Activated naive CD8-positive, alpha-beta T cell treated with anti-CD3 and anti-CD28 coated beads, Interleukin-2, amount 10 ng/mL, durations not matched to agents 7 days and 5 days (primary cell): ENCODE measurements around the gene PJA1. TPM values are rescaled to one million over a fixed set of nuclear protein-coding genes. Genes with fewer than 3 reads are reported as not detected.

Experiments used
- ATAC-seq: fragments of 150-1000 bp; cut with Tn5 transposase; one replicate; pipeline ENCODE4 v1.10.0; 2021; ENCODE audit warnings: low read depth, moderate library complexity
- POLR2A ChIA-PET: fragments of 350-600 bp; sonication (Branson Sonifier 250); formaldehyde crosslinking; loops from one replicate; lab custom pipeline; 2021; ENCODE audit warnings: antibody characterized with exemption; lab: Charles Lee
- DNase-seq: peaks from one replicate; pipeline ENCODE4 v3.0.0; 2021
- H3K27ac Mint-ChIP-seq: one replicate; pipeline ENCODE4 v1.8.0; 2022; ENCODE audit warnings: mild to moderate bottlenecking, mixed read lengths
- H3K27me3 Mint-ChIP-seq: one replicate; pipeline ENCODE4 v1.8.0; 2022; ENCODE audit warnings: mild to moderate bottlenecking, moderate library complexity, mixed read lengths
- H3K36me3 Mint-ChIP-seq: one replicate; pipeline ENCODE4 v1.8.0; 2021; ENCODE audit warnings: mild to moderate bottlenecking, mixed read lengths
- H3K4me1 Mint-ChIP-seq: one replicate; pipeline ENCODE4 v1.8.0; 2021; ENCODE audit warnings: mixed read lengths
- H3K4me3 Mint-ChIP-seq: one replicate; pipeline ENCODE4 v1.8.0; 2022; ENCODE audit warnings: mild to moderate bottlenecking, moderate library complexity, mixed read lengths
- H3K9me3 Mint-ChIP-seq: one replicate; pipeline ENCODE4 v1.8.0; 2021; ENCODE audit warnings: mixed read lengths
- total RNA-seq, 2 experiments: library from RNA; stranded (reverse); gene quantifications; one replicate each; pipeline ENCODE4 v1.2.3, GENCODE V29; 2021

Gene PJA1
- total RNA-seq, 2 experiments from 2014 or later: 22.4 to 23.9 TPM

DNA sequence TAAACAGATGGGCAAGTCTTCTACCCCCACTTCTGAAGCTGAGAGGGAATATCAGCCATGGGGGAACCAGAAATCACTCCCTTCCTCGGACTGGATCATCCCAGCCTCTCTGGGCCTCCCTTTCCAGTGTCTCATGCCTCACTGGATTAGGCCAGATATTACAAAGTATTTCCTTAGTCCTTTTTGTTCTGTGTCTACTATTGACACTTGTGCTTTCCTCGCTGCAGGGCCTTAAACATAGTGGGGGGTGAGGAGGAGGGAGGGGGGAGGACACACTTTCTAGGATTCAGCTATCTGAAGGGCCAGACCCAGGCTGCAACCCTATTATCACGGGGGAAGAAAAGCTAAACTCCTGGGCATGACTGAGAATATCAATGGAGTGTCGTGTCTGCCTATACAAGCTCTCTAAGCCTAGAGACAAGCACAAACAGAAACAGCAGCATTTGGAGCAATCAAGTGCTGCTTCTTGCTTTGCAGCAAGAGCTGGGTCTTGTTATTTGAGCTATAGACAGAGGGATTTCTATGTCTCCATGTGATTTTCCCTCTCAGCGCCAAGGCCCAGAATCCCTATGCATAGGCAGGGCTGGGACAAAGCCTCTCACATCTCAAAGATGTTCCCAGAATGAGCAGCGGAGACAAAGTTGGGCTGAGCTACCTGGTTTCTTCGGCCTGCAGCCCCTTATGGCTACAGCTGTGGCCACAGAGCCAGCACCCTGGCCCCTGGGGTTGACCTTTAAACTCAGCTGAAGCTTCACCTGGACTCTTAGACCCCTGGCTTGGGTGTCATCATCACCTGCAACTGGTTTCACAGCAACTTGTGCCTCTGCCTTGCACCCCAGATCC lies 20.2 kb downstream of the PJA1 start:
- POLR2A ChIA-PET: no interaction called here
- H3K27me3 Mint-ChIP-seq: no peaks in the 10 kb centered on the region

GRCh38 chrX:69143530-69143929 lies 21.7 kb downstream of the PJA1 start:
- no peak overlapping the region for H3K27ac Mint-ChIP-seq
- H3K4me3 Mint-ChIP-seq: no peak overlapping the region
- POLR2A ChIA-PET: no interaction called here
- H3K4me1 Mint-ChIP-seq: no peaks in the 10 kb centered on the region
- no peaks in the 10 kb centered on the region for H3K27me3 Mint-ChIP-seq
- no peak for ATAC-seq
- no peak for DNase-seq
- no peaks in the 10 kb centered on the region for H3K36me3 Mint-ChIP-seq
- no peaks in the 10 kb centered on the region for H3K9me3 Mint-ChIP-seq

More for the DNA sequence above, 20.2 kb downstream of the PJA1 start:
- Mint-ChIP-seq H3K9me3 (no peaks in the 10 kb centered on the region), H3K4me3 (no peak overlapping the region), H3K36me3 (no peaks in the 10 kb centered on the region), H3K27ac (no peak overlapping the region), H3K4me1 (no peaks in the 10 kb centered on the region)
- DNase-seq (no peak), ATAC-seq (no peak)

- H3K9me3 Mint-ChIP-seq: no peaks in the 10 kb centered on the region
- no peaks in the 10 kb centered on the region for H3K36me3 Mint-ChIP-seq
- H3K27me3 Mint-ChIP-seq: no peaks in the 10 kb centered on the region
- ATAC-seq: no peak
- H3K27ac Mint-ChIP-seq: no peak overlapping the region
- DNase-seq: no peak
- POLR2A ChIA-PET: no interaction called here
- H3K4me3 Mint-ChIP-seq: no peak overlapping the region
- no peaks in the 10 kb centered on the region for H3K4me1 Mint-ChIP-seq
Observed at GRCh38 chrX:69142788-69143469, 22.3 kb downstream of the PJA1 start.

- no peaks in the 10 kb centered on the region for H3K9me3 Mint-ChIP-seq
- H3K4me1 Mint-ChIP-seq: no peaks in the 10 kb centered on the region
- H3K27ac Mint-ChIP-seq: no peak overlapping the region
- peaks cover 6% of the 10 kb centered on the region for H3K27me3 Mint-ChIP-seq
- no peak overlapping the region for H3K4me3 Mint-ChIP-seq
- no peaks in the 10 kb centered on the region for H3K36me3 Mint-ChIP-seq
- DNase-seq (no peak), ATAC-seq (no peak)
- POLR2A ChIA-PET: interaction anchor here (0.7 kb wide), 1 partner anchor 14 kb away, joined by 8 read pairs; no protein-coding TSS in a partner anchor
Observed at GRCh38 chrX:69140837-69141236, 24.4 kb downstream of the PJA1 start.

DNA sequence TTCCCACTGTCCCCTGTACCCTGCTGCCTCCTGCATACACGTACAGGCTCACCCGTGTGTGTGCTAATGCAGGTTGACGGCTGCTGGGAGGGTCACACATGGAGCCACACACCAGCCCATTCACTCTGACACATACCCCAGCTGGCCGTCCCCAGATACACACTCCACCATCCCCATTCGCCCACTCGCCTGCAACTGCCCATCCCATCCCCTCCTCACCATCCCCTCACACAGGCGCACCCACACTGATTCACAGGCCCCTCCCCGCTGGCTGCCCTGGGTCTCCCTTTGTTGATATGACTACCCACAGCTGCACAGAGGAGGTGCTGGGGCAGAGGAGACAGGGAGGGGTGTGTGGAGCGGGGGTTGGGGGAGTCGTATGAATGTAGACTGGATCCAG lies 25.7 kb downstream of the PJA1 start:
- no peak for DNase-seq
- Mint-ChIP-seq H3K27me3 (peaks cover 7% of the 10 kb centered on the region), H3K4me3 (no peak overlapping the region), H3K9me3 (no peaks in the 10 kb centered on the region), H3K4me1 (no peaks in the 10 kb centered on the region), H3K36me3 (no peaks in the 10 kb centered on the region), H3K27ac (no peak overlapping the region)
- ATAC-seq: no peak
- POLR2A ChIA-PET: no interaction called here

- ATAC-seq (no peak), DNase-seq (no peak)
- peaks cover 13% of the 10 kb centered on the region for H3K27me3 Mint-ChIP-seq
- no peaks in the 10 kb centered on the region for H3K4me1 Mint-ChIP-seq
- no peak overlapping the region for H3K4me3 Mint-ChIP-seq
- no peak overlapping the region for H3K27ac Mint-ChIP-seq
- H3K36me3 Mint-ChIP-seq: no peaks in the 10 kb centered on the region
- H3K9me3 Mint-ChIP-seq: no peaks in the 10 kb centered on the region
- POLR2A ChIA-PET: interaction anchor here (0.9 kb wide), 1 partner anchor 43 kb away, joined by 3 read pairs; no protein-coding TSS in a partner anchor
Observed at GRCh38 chrX:69138512-69138911, 26.7 kb downstream of the PJA1 start.

GRCh38 chrX:69138118-69138390 lies 27.2 kb downstream of the PJA1 start:
- no peak for DNase-seq
- ATAC-seq: no peak

GRCh38 chrX:69137371-69138117 lies 27.7 kb downstream of the PJA1 start:
- DNase-seq (no peak), ATAC-seq (no peak)
- H3K4me3 Mint-ChIP-seq: no peak overlapping the region
- H3K9me3 Mint-ChIP-seq: no peaks in the 10 kb centered on the region
- peaks cover 15% of the 10 kb centered on the region for H3K27me3 Mint-ChIP-seq
- H3K36me3 Mint-ChIP-seq: no peaks in the 10 kb centered on the region
- POLR2A ChIA-PET: interaction anchor here (0.9 kb wide), 1 partner anchor 44 kb away, joined by 3 read pairs; no protein-coding TSS in a partner anchor
- H3K4me1 Mint-ChIP-seq: no peaks in the 10 kb centered on the region
- no peak overlapping the region for H3K27ac Mint-ChIP-seq

More at GRCh38 chrX:69138118-69138390, 27.2 kb downstream of the PJA1 start:
- Mint-ChIP-seq H3K27ac (no peak overlapping the region), H3K9me3 (no peaks in the 10 kb centered on the region), H3K4me3 (no peak overlapping the region), H3K36me3 (no peaks in the 10 kb centered on the region), H3K4me1 (no peaks in the 10 kb centered on the region), H3K27me3 (peaks cover 15% of the 10 kb centered on the region)
- POLR2A ChIA-PET: interaction anchor here (0.9 kb wide), 1 partner anchor 44 kb away, joined by 3 read pairs; no protein-coding TSS in a partner anchor

- POLR2A ChIA-PET: no interaction called here
- ATAC-seq (no peak), DNase-seq (no peak)
- H3K4me1 Mint-ChIP-seq: no peaks in the 10 kb centered on the region
- no peaks in the 10 kb centered on the region for H3K36me3 Mint-ChIP-seq
- no peak overlapping the region for H3K4me3 Mint-ChIP-seq
- H3K9me3 Mint-ChIP-seq: no peaks in the 10 kb centered on the region
- H3K27me3 Mint-ChIP-seq: peaks cover 15% of the 10 kb centered on the region
- no peak overlapping the region for H3K27ac Mint-ChIP-seq
Observed at GRCh38 chrX:69136546-69137331, 28.5 kb downstream of the PJA1 start.

DNA sequence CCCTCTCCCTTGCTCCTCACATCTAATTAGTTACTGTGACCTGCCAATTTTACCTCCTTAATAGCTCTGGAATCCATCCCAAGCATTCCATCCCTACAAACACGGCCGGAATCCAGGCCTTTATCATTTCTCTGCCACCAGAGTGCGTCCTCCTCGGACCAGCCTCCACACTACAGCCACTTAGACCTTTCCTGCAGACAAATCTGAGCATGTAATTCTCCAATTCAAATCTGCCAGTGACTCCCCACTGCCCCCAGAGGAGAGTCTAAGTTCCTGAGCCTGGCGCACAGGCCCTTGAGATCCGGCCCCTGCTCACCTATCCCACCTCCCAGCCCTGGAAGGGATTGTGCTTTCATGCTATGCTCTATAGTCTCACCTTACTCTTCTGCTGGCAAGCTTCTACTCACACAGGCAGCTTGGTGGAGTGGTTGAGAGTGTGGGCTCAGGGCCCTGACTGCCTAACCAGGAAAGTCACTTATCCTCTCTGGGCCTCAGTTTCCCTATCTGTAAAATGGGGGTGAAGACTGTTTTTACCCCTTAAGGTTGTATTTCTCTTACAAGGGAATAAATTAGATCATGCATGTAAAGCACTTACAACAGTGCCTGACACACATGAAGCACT lies 31.2 kb downstream of the PJA1 start:
- ATAC-seq: no peak
- DNase-seq: no peak

GRCh38 chrX:69131886-69132285 lies 33.4 kb downstream of the PJA1 start:
- POLR2A ChIA-PET: no interaction called here
- no peak for ATAC-seq
- no peaks in the 10 kb centered on the region for H3K9me3 Mint-ChIP-seq
- H3K36me3 Mint-ChIP-seq: no peaks in the 10 kb centered on the region
- no peak overlapping the region for H3K4me3 Mint-ChIP-seq
- no peaks in the 10 kb centered on the region for H3K4me1 Mint-ChIP-seq
- peaks cover 30% of the 10 kb centered on the region for H3K27me3 Mint-ChIP-seq
- H3K27ac Mint-ChIP-seq: no peak overlapping the region
- DNase-seq: no peak

More for the DNA sequence above, 31.2 kb downstream of the PJA1 start:
- POLR2A ChIA-PET: no interaction called here
- Mint-ChIP-seq H3K4me3 (no peak overlapping the region), H3K9me3 (no peaks in the 10 kb centered on the region), H3K27me3 (peaks cover 27% of the 10 kb centered on the region), H3K4me1 (no peaks in the 10 kb centered on the region), H3K27ac (no peak overlapping the region), H3K36me3 (no peaks in the 10 kb centered on the region)

DNA sequence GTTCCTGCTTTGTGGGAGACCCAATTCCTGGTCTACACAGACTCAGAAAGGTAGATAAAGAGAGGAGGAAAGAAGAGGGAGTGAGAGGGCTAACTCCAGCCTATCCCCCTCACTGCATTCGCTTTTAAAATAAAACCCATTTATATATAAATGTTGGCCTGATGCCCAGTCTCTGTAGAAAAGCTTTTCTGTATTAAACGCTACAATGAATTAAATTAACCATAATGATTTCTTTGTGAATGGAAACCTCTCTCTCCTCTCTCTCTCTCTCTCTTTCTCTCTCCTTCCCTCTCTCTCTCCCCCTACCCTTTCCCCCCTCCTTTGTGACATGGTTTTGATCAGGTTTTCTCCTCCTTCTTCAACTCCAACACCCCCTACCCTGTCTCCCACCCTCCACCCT lies 34.8 kb downstream of the PJA1 start:
- POLR2A ChIA-PET: no interaction called here
- H3K27ac Mint-ChIP-seq: no peak overlapping the region
- no peak overlapping the region for H3K4me3 Mint-ChIP-seq
- peaks cover 26% of the 10 kb centered on the region for H3K27me3 Mint-ChIP-seq
- no peaks in the 10 kb centered on the region for H3K36me3 Mint-ChIP-seq
- no peak for DNase-seq
- H3K9me3 Mint-ChIP-seq: no peaks in the 10 kb centered on the region
- ATAC-seq: no peak
- H3K4me1 Mint-ChIP-seq: no peaks in the 10 kb centered on the region
